Activated naive CD8-positive, alpha-beta T cell treated with anti-CD3 and anti-CD28 coated beads, Interleukin-2, amount 10 ng/mL, durations not matched to agents 7 days and 5 days (primary cell): ENCODE measurements around the gene MCEE. TPM values are rescaled to one million over a fixed set of nuclear protein-coding genes. Genes with fewer than 3 reads are reported as not detected.
"Not testable (repeated sequence)": the region's sequence is repeated elsewhere in the genome, so short reads cannot be mapped to it uniquely, and the experiment has no call there.

Experiments used
- ATAC-seq: fragments of 150-1000 bp; cut with Tn5 transposase; one replicate; pipeline ENCODE4 v1.10.0; 2021; ENCODE audit warnings: low read depth, moderate library complexity
- POLR2A ChIA-PET: fragments of 350-600 bp; sonication (Branson Sonifier 250); formaldehyde crosslinking; loops from one replicate; lab custom pipeline; 2021; ENCODE audit warnings: antibody characterized with exemption; lab: Charles Lee
- DNase-seq: peaks from one replicate; pipeline ENCODE4 v3.0.0; 2021
- H3K27ac Mint-ChIP-seq: one replicate; pipeline ENCODE4 v1.8.0; 2022; ENCODE audit warnings: mild to moderate bottlenecking, mixed read lengths
- H3K27me3 Mint-ChIP-seq: one replicate; pipeline ENCODE4 v1.8.0; 2022; ENCODE audit warnings: mild to moderate bottlenecking, moderate library complexity, mixed read lengths
- H3K36me3 Mint-ChIP-seq: one replicate; pipeline ENCODE4 v1.8.0; 2021; ENCODE audit warnings: mild to moderate bottlenecking, mixed read lengths
- H3K4me1 Mint-ChIP-seq: one replicate; pipeline ENCODE4 v1.8.0; 2021; ENCODE audit warnings: mixed read lengths
- H3K4me3 Mint-ChIP-seq: one replicate; pipeline ENCODE4 v1.8.0; 2022; ENCODE audit warnings: mild to moderate bottlenecking, moderate library complexity, mixed read lengths
- H3K9me3 Mint-ChIP-seq: one replicate; pipeline ENCODE4 v1.8.0; 2021; ENCODE audit warnings: mixed read lengths
- total RNA-seq, 2 experiments: library from RNA; stranded (reverse); gene quantifications; one replicate each; pipeline ENCODE4 v1.2.3, GENCODE V29; 2021

MCEE gene
- total RNA-seq, 2 experiments from 2014 or later, result 16.6 to 17.6 TPM

GRCh38 chr2:71083752-71084312 lies 46.2 kb downstream of the MCEE start:
- not testable (repeated sequence) for H3K36me3 Mint-ChIP-seq, DNase-seq, H3K27ac Mint-ChIP-seq, ATAC-seq, H3K9me3 Mint-ChIP-seq, H3K4me1 Mint-ChIP-seq, H3K27me3 Mint-ChIP-seq
- POLR2A ChIA-PET, result interaction anchor here (0.9 kb wide), 1 partner anchor 16 kb away, joined by 3 read pairs; the partner anchor contains the start of gene NAGK
- H3K4me3 Mint-ChIP-seq, result peak overlapping the region; percentile 12

- not testable (repeated sequence) for ATAC-seq, DNase-seq, H3K9me3 Mint-ChIP-seq, H3K36me3 Mint-ChIP-seq, H3K4me3 Mint-ChIP-seq, H3K27ac Mint-ChIP-seq, H3K27me3 Mint-ChIP-seq, H3K4me1 Mint-ChIP-seq
- POLR2A ChIA-PET, result interaction anchor here (0.9 to 1.1 kb wide), 2 partner anchors 13 to 15 kb away, joined by 3 read pairs; partner anchors contain the start of gene NAGK
Observed at GRCh38 chr2:71083297-71083696, 46.7 kb downstream of the MCEE start.

GRCh38 chr2:71082402-71083252 lies 47.4 kb downstream of the MCEE start:
- no peak for ATAC-seq
- Mint-ChIP-seq H3K27me3 (peaks cover 9% of the 10 kb centered on the region), H3K4me3 (no peak overlapping the region), H3K9me3 (no peaks in the 10 kb centered on the region), H3K4me1 (peaks cover 7% of the 10 kb centered on the region), H3K27ac (no peak overlapping the region), H3K36me3 (peaks cover 8% of the 10 kb centered on the region)
- no peak for DNase-seq
- POLR2A ChIA-PET, result interaction anchor here (1.1 kb wide), 1 partner anchor 12 kb away, joined by 3 read pairs; no protein-coding TSS in a partner anchor

GRCh38 chr2:71078624-71079023 lies 51.4 kb downstream of the MCEE start:
- Mint-ChIP-seq H3K27me3 (no peaks in the 10 kb centered on the region), H3K36me3 (peaks cover 16% of the 10 kb centered on the region), H3K4me3 (no peak overlapping the region), H3K4me1 (peaks cover 8% of the 10 kb centered on the region), H3K27ac (no peak overlapping the region), H3K9me3 (no peaks in the 10 kb centered on the region)
- DNase-seq (no peak), ATAC-seq (no peak)
- POLR2A ChIA-PET, result no interaction called here

- POLR2A ChIA-PET, result no interaction called here
- Mint-ChIP-seq H3K4me1 (peaks cover 24% of the 10 kb centered on the region), H3K27ac (no peak overlapping the region), H3K27me3 (no peaks in the 10 kb centered on the region), H3K4me3 (no peak overlapping the region), H3K9me3 (no peaks in the 10 kb centered on the region), H3K36me3 (peaks cover 23% of the 10 kb centered on the region)
- ATAC-seq (no peak), DNase-seq (no peak)
Observed at GRCh38 chr2:71074893-71075395, 55.1 kb downstream of the MCEE start.

GRCh38 chr2:71073475-71073874 lies 56.6 kb downstream of the MCEE start:
- Mint-ChIP-seq H3K27me3 (no peaks in the 10 kb centered on the region), H3K27ac (peak overlapping the region; percentile 69), H3K9me3 (no peaks in the 10 kb centered on the region), H3K36me3 (peaks cover 21% of the 10 kb centered on the region), H3K4me1 (peaks cover 32% of the 10 kb centered on the region), H3K4me3 (no peak overlapping the region)
- DNase-seq (no peak), ATAC-seq (no peak)
- POLR2A ChIA-PET, result no interaction called here

GRCh38 chr2:71072492-71072891 lies 57.5 kb downstream of the MCEE start:
- Mint-ChIP-seq H3K4me1 (peaks cover 38% of the 10 kb centered on the region), H3K4me3 (peak overlapping the region; percentile 7), H3K27me3 (no peaks in the 10 kb centered on the region), H3K36me3 (peaks cover 17% of the 10 kb centered on the region), H3K9me3 (no peaks in the 10 kb centered on the region), H3K27ac (peak overlapping the region; percentile 83)
- DNase-seq, result no peak
- POLR2A ChIA-PET, result interaction anchor here (1.6 to 2.2 kb wide), 2 partner anchors 49 to 58 kb away, joined by 10 to 13 read pairs; partner anchors contain the start of genes MCEE and MPHOSPH10
- ATAC-seq, result no peak

GRCh38 chr2:71071681-71072398 lies 58.2 kb downstream of the MCEE start:
- no peak for ATAC-seq
- Mint-ChIP-seq H3K4me1 (peaks cover 38% of the 10 kb centered on the region), H3K27me3 (no peaks in the 10 kb centered on the region), H3K27ac (peak overlapping the region; percentile 83), H3K36me3 (peaks cover 17% of the 10 kb centered on the region), H3K4me3 (peak overlapping the region; percentile 72), H3K9me3 (no peaks in the 10 kb centered on the region)
- POLR2A ChIA-PET, result interaction anchor here (0.6 to 2.2 kb wide), 3 partner anchors 49 to 81 kb away, joined by 3 to 13 read pairs (median 10); partner anchors contain the start of genes MCEE and MPHOSPH10
- DNase-seq, result peak; percentile 40

- Mint-ChIP-seq H3K27ac (peak overlapping the region; percentile 83), H3K36me3 (peaks cover 17% of the 10 kb centered on the region), H3K4me3 (no peak overlapping the region), H3K27me3 (no peaks in the 10 kb centered on the region), H3K9me3 (no peaks in the 10 kb centered on the region), H3K4me1 (peaks cover 38% of the 10 kb centered on the region)
- DNase-seq (no peak), ATAC-seq (no peak)
- POLR2A ChIA-PET, result interaction anchor here (0.7 to 2.2 kb wide), 3 partner anchors 12 to 60 kb away, joined by 3 to 13 read pairs (median 10); partner anchors contain the start of genes MCEE and MPHOSPH10
Observed at GRCh38 chr2:71070294-71071093, 59.5 kb downstream of the MCEE start.

GRCh38 chr2:71069376-71069775 lies 60.7 kb downstream of the MCEE start:
- POLR2A ChIA-PET, result interaction anchor here (1.1 to 2.7 kb wide), 6 partner anchors 9 to 94 kb away, joined by 3 to 43 read pairs (median 4); partner anchors contain the start of genes MCEE and MPHOSPH10
- H3K27ac Mint-ChIP-seq, result peak overlapping the region; percentile 96
- peaks cover 38% of the 10 kb centered on the region for H3K4me1 Mint-ChIP-seq
- peak overlapping the region; percentile 94 for H3K4me3 Mint-ChIP-seq
- DNase-seq (no peak), ATAC-seq (no peak)
- H3K9me3 Mint-ChIP-seq, result no peaks in the 10 kb centered on the region
- H3K36me3 Mint-ChIP-seq, result peaks cover 16% of the 10 kb centered on the region
- H3K27me3 Mint-ChIP-seq, result no peaks in the 10 kb centered on the region

- POLR2A ChIA-PET, result interaction anchor here (0.5 to 2.7 kb wide), 22 partner anchors 8 to 1374 kb away, joined by 3 to 43 read pairs (median 4); partner anchors contain the start of genes MCEE, MPHOSPH10, PAIP2B and ZNF638
- H3K27me3 Mint-ChIP-seq, result no peaks in the 10 kb centered on the region
- DNase-seq (peak; percentile 99), ATAC-seq (peak; percentile 87)
- no peaks in the 10 kb centered on the region for H3K9me3 Mint-ChIP-seq
- peak within 1 kb of the TSS; percentile 94 for H3K4me3 Mint-ChIP-seq
- H3K4me1 Mint-ChIP-seq, result peaks cover 35% of the 10 kb centered on the region
- H3K36me3 Mint-ChIP-seq, result peaks cover 7% of the 10 kb centered on the region
- peak within 1 kb of the TSS; percentile 96 for H3K27ac Mint-ChIP-seq
Observed at GRCh38 chr2:71068218-71069035, 61.6 kb downstream of the MCEE start, which contains the start of gene NAGK. Gene NAGK, plus strand, starts transcription at chr2:71068648. Its CDS starts 36 bp downstream, at chr2:71068684.
